GM12875 (cell line): Measurements from ENCODE around the gene TTC38.
"Not testable (repeated sequence)": the region's sequence is repeated elsewhere in the genome, so short reads cannot be mapped to it uniquely, and the experiment has no call there.

ENCODE experiments used
- H3K4me3 ChIP-seq: one replicate; pipeline ENCODE4 v1.5.1; 2011; ENCODE audit warnings: low read depth, low read length, control low read depth
- TF ChIP-seq, protein P1 (sequence below): IDR thresholded peaks from 2 replicates; pipeline ENCODE4 v1.5.1; 2011; ENCODE audit warnings: low read depth, mild to moderate bottlenecking, control low read depth, inconsistent platforms, low read length, moderate library complexity, borderline replicate concordance; ENCODE audit not compliant: insufficient read depth

TTC38 gene

DNA sequence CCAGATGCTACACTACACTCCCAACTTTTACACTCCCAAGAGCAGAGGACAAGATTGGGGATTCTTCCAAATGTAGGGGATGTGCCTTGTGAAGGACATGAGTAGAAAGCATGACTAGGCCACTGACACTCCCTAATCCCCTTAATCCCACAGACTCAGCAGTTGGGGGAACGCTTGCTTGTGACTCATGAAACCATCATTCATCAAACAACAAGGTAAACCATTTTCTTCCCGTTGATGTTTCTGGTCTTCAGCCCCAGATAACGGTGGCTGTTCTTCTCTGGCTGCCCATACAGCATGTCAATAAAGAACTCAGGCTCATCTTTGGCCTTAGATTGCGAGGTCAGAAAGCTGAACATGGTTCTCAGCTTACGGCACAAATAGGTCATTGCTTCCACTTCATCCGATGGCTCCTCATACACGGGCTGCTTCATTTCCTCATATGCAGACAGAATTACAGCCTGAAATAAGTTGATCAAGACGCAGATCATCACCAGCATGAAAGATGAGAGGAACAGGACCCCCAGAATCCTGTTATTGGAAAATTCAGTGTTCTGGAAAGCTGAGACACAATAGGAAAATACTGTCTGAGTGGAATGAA is 11.3 kb upstream of the TTC38 start:
- no peak overlapping the region for H3K4me3 ChIP-seq
- TF ChIP-seq, protein P1, sequence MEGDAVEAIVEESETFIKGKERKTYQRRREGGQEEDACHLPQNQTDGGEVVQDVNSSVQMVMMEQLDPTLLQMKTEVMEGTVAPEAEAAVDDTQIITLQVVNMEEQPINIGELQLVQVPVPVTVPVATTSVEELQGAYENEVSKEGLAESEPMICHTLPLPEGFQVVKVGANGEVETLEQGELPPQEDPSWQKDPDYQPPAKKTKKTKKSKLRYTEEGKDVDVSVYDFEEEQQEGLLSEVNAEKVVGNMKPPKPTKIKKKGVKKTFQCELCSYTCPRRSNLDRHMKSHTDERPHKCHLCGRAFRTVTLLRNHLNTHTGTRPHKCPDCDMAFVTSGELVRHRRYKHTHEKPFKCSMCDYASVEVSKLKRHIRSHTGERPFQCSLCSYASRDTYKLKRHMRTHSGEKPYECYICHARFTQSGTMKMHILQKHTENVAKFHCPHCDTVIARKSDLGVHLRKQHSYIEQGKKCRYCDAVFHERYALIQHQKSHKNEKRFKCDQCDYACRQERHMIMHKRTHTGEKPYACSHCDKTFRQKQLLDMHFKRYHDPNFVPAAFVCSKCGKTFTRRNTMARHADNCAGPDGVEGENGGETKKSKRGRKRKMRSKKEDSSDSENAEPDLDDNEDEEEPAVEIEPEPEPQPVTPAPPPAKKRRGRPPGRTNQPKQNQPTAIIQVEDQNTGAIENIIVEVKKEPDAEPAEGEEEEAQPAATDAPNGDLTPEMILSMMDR: no peak

DNA sequence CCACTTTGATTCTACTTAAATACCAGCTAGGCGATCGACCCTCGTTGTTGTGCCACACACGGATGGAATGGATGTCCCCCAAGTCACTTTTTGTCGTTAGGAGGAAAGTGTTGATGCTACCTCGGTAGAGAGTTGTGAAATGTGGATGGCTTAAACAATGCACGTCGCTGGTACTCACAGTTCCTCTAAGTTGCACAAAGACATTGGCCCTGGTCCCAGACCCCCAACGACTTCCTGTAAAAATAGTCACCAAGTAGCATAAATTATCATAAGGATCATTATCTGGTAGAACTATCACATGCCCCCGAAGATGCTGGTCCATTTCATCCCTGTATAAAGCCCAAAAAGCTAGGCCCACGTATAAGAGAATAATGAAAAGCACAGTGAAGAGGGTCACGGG is 8.4 kb upstream of the TTC38 start:
- TF ChIP-seq, protein P1: no peak
- H3K4me3 ChIP-seq: no peak overlapping the region

DNA sequence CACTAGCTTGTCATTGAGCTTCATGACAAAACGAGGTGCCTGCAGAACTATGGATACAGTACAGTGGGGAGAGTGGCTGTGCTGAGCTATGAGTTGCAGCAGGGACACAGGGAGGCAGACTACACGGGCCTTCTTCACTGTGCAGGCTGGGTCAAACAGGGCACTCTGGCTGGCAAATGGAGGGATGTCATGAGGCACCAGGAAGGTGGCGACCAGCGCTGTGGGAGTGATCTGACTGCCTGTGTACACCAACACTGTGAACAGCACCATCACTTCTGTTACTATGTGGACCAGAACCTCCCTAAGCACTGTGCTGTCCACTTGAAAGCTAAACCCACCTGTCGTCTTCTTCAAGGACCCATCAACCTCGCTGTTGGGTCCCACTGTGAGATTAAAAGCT is 7.8 kb upstream of the TTC38 start:
- TF ChIP-seq, protein P1: no peak
- H3K4me3 ChIP-seq: no peak overlapping the region

DNA sequence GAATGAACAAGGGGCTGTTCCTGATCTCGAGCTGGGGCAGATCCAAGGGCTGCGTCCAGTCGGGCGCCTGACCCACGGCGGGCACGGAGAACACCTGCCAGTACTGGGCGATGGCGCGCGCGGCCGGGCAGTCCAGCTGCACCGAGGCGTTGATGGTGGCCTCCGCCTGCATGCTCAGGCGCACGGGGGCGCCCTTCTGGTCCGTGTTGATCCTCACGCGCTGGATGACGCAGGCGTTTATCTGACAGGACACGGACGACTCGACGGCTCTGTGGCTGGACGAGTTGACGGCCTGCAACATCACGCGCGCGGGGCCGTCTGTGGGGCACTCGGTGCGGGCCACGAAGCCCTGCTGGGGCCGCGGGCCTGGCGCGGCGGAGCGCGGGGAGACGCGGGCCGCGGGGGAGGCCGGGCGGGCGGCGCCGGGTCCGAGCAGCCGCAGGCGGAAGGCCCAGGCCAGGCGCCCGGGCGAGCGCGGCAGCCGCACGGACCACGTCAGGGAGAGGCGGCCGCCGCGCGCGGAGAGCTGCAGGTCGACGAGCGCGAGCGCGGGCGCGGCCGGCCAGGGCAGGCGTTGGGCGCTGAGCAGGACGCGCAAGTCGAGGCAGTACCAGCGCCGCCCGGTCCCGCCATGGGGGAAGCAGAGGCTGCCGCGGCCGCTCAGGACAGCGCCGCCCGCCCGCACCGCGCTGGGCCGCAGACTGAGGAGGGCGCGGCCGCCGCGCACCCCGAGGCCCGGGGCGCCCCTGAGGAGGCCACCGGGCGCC is 5.2 kb upstream of the TTC38 start:
- TF ChIP-seq, protein P1: no peak
- no peak overlapping the region for H3K4me3 ChIP-seq

DNA sequence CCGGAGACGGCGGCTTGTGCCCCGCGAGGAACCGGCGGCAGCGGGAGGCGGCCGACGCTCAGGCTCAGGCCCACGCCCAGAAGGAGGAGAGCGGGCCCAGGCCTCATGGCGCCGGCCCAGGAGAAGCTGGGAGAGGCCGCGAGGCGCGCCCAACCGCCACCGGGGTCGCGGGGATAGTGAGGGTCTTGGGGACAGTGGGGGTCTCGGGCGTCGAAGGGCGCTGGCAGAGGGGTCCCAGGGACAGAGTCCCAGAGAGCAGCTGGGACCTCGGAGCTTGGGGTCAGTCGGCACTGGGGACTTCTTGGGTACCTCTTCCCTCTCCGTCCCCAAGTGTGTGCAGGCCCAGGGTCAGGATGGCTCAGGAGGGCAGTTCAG is 4.6 kb upstream of the TTC38 start, which contains the start of gene PKDREJ:
Gene PKDREJ (minus strand): TSS at position 128 of the 375 bp plus-strand sequence. CDS start 21 bp downstream, at position 107.
- no peak within 1 kb of the TSS for H3K4me3 ChIP-seq
- TF ChIP-seq, protein P1: no peak

DNA sequence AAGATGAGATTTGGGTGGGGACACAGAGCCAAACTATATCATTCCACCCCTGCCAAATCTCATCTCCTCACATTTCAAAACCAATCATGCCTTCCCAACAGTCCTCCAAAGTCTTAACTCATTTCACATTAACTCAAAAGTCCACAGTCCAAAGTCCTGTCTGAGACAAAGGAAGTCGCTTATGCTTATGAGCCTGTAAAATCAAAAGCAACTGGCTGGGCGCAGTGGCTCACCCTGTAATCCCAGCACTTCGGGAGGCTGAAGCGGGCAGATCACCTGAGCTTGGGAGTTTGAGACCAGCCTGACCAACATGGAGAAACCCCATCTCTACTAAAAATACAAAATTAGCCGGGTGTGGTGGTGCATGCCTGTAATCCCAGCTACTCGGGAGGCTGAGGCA is 3.3 kb upstream of the TTC38 start:
- not testable (repeated sequence) for H3K4me3 ChIP-seq

DNA sequence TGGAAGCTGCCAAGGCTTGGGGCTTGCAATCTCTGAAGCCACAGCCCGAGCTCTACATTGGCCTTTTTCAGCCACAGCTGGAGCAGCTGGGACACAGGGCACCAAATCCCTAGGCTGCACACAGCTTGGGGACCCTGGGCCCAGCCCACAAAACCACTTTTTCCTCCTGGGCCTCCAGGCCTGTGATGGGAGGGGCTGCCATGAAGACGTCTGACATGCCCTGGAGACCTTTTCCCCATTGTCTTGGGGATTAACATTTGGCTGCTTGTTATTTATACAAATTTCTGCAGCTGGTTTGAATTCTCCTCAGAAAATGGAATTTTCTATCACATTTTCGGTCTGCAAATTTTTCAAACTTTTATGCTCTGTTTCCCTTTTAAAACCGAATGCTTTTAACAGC is 2.2 kb upstream of the TTC38 start:
- H3K4me3 ChIP-seq: not testable (repeated sequence)

DNA sequence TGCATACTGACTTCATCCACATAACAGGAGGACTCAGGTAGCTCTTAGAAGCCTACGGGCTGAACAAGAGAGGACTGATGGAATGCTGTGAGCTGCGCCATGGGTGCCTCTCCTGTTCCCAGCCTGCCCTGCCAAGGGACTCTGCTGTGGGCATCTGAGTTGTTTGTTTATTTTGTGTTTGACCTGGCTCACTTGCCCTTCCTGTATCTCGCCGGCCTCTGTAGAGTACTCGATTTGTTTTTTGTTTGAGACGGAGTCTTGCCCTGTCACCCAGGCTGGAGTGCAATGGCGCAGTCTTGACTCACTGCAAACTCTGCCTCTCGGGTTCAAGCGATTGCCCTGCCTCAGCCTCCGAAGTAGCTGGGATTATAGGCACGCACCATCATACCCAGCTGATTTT is 1.8 kb downstream of the TTC38 start:
- no peak overlapping the region for H3K4me3 ChIP-seq
- TF ChIP-seq, protein P1: no peak
